HG03520 (cell line): ENCODE measurements around the gene ZNF587.
"Not testable (repeated sequence)": the region's sequence is repeated elsewhere in the genome, so short reads cannot be mapped to it uniquely, and the experiment has no call there.

Source experiments
- ATAC-seq: cut with Tn5 transposase; IDR thresholded peaks from one replicate; pipeline ENCODE4 v1.9.1; 2021; ENCODE audit warnings: mild to moderate bottlenecking, moderate library complexity; ENCODE audit not compliant: unreplicated experiment

Gene ZNF587

DNA sequence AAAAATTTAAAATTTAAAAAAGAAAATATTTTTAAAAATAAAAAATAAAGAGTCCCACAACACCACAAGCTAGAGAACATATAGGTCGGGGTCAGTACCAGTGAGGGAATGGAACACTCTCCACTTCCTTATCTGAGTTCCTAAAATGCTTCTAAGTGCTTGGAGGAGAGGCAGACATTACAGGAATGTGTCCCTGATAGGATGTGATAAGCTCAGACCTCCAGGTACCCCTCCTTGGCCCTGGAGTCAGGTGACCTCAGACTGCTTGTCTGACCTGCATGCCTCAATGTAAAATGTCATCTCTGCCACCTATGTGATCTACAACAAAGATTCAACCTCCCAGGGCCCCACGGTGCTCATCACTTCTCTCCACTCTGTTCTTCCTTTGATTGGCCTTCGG is 36.4 kb downstream of the ZNF587 start:
- ATAC-seq = no peak

DNA sequence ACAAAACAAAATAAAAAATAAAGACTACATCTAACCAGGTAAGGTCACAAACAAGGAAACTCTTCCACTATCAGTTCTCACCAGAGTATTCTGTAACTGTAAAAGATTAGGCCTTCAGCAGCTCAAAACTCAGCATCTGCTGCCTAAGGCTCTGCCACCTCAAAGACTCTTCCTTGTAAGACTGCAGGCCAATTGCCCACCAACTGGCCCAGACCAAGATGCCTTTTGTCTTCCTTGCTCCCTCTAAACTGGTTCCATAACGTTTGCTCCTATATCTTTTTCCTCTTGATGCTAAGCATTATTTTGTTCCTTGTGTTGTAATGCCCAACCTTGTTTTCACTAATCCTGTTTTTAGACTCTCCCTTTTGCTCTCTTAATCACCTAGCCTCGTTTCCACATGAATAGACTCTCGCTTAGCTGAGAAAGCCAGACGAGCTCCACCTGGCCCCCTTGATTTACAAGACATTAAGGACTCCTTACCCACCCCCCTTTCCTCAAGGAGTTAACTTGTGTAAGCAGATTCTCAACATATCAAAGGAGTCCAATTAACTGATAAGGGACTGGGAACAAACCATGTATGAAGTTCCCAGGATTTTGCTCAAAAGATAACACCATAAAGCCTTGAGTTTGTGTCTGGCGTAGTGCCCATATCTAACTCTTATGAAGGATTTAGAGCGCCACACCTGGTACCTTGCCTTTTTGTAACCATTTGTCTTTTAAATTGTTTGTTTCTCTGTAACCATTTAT is 37.7 kb downstream of the ZNF587 start:
- no peak for ATAC-seq

DNA sequence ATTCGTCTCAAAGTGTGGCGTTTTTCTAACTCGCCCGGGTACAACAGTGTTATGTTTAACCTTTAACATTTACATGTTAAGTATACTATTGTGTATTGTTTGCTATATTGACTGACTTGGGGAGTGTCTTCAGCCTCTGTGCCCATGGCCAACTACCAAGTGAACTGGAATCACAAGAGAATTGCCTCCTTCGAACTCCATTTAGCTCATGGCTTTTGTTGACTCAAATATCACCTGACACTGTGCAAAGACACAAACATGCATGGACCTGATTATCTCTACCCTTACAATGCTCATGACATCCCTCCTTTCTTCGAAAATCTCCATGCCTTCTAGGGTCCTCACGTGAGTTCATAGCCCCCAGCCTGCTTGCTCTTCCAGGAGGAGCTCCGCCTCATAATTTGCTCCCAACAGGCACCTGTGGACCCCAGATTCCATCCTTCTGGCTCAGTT is 38.5 kb downstream of the ZNF587 start:
- ATAC-seq = no peak

DNA sequence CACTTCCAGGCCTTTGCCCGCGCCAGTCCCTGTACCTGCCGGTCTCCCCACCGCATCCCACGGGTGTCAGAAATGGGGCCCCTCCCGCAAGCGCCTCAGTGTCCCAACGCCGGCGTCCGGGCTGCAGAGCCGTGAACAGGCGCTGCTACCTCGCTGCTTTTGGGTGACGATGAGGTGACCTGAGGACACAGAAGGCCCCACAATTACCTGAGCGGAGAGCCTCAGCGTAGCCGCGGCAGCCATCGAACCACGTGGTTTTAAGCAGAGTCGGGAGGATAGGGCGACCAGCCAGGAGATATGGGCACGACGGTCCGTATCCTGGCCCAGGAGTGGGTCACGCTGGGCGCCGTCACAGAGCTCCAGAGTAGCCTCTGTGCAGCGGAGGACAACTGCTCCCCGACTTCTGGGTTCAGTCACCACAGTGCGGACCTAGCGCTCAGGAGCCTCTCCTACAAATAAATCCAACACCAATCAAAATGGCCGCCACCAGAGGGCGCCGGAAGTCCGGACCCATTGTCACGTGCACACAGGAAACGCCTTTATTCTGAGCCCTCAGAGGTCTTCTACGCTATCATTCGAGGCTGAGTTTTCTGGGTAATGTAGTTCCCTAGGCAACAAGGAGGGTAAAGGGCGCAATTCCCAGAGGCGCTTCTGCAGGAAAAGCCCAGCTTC is 39.0 kb downstream of the ZNF587 start, which contains the start of gene ZNF814:
Gene ZNF814 (minus strand): TSS at position 478 of the 672 bp plus-strand sequence. CDS start 235 bp downstream, at position 243.
- ATAC-seq = no peak

DNA sequence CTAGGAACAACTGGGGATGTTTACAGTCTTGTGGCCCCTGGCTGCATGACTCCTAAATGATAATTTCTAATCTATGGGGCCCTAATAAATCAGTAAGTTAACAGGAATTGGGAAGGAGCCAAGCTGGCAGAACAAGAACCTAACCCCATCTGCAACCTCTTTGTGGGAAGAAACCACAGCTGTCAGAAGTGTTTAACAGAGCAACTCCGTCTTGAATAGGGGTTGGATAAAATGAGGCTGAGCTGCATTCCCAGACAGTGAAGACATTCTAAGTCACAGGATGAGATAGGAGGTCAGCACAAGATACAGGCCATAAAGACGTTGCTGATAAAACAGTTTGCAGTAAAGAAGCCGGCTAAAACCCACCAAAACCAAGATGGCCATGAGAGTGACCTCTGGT is 41.0 kb downstream of the ZNF587 start:
- not testable (repeated sequence) for ATAC-seq

DNA sequence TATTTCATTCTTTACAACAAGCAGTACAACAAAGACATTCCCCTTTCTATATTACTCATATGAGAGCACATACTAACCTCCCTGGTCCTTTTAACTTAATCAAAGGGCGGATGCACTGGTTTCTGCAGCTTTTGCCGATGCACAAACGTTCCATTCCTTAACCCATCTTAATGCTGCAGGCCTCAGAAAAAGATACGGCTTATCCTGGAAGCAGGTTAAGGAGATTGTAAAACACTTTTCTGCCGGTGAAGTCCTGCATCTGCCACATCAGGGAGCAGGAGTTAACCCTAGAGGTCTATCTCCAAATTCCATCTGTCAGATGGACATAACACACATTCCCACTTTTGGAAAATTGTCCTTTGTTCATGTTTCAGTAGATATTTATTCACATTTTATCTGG is 50.7 kb downstream of the ZNF587 start:
- ATAC-seq = no peak

DNA sequence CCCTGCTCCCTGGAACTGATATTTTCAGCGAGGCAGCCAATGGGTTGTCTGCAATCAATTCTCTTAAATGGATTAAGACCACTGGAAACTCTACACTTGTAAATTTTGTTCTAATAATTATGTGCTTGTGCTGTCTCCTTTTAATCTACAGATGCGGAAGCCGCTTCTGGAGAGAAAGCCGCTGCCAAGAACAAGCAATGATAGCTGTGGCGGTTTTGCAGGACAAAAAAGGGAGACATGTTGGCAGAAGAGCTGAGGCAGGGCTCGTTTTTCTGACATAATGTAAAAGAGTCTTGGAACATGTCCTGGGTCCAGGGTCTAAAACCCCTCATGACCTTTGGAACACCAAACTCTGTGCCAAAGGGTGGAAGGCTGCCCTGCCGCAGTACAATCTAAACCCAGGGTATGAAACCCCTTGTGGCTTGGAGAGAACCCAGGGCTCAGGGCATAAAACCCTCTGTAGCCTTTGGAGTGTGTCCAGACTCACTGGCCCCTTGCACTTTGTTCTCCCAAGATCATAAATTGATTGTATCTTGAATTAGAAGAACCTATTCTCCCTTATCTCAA is 54.0 kb downstream of the ZNF587 start:
- ATAC-seq = no peak

DNA sequence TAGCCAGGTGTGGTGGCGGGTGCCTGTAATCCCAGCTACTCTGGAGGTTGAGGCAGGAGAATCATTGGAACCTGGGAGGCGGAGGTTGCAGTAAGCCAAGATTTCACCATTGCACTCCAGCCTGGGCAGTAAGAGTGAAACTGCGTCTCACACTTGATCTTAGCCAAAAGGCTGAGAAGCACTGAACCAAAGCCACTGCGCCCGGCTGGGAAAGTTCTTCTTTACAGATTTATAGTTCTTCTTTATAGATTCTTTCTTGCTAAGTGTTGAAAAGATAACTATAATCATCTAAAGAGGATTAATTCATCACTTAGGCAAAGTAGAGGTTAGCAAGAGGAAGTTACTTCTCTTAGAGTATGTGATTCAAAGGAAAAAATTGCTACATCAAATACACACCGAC is 55.6 kb downstream of the ZNF587 start:
- no peak for ATAC-seq

DNA sequence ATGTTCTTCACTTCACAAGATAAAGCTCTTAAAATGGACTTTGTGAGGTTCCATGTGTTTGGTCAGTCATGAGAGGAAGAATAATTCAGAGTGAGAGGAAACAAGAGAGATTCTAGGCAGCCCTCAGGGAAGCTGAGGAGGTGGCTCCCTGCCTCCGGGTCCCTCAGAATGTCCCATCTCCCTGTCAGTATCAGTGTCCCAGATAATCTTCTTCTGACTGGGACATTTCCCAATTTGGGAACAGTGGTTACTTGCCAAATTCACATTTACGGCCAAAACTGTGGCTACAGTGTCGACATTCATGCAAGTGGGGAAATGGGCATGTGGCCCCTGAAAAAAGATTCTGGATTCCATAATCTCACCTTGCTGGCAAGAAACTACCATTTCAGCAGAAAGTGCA is 57.7 kb downstream of the ZNF587 start:
- no peak for ATAC-seq

DNA sequence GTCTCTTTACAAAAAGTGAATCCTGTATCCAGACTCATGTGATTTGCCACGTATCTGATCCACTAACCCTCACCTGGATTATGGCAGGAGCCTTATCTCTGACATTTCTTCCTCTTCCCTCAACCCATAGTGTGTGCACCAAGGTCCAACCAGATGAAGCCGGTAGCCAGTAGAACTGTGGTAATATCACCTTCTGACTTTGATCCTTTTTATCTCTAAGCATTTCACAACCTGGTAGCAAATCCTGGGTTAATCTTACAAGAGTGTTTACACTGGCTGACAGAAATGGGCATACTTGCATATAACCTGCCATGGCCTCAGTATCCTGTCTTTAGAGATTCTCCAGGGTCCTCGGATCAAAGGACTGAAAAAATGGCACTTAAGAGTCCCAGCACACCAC is 64.9 kb downstream of the ZNF587 start:
- ATAC-seq = no peak
